ENCODE results near the gene THRA.

THRA gene

DNA sequence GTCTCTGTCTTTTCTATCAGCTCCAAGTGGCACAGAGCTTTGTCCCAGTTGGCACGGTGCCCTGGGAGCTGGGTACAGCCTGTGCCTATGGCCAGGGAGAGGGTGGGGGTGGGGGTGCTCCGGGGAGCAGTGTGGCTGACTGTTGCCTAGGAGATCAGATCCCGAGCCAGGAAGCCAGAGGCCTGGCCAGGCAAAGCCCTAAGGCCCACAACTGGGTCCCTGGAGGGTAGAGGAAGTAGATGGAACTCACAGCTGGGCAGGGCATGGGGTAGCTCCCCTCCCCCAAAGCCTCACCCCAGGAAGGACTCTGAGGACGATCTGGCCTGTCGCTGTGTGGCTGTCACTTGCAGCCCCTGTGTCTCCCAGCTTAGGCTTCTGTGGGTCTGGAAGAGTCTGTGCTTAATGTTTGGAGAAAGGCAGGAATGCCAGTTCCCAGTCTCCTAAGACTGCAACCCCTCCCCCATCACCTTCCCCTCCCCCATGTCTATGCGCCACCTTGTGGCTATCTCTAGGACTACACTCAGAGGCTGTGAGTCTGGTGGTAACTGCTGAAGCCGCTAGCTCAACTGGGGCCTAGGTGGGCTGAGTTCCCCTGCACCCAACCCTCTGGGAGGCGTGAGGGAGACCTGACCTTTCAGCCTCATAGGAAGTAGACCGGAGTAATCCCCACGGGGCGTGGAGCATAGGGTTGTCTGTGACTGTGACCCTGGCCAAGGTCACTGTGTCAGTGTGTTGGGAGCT lies 12.6 kb downstream of the THRA start:
- H3K9ac ChIP-seq = peak overlapping the region; percentile 46 to 85 (median 69); a peak in 21 of 22 replicates
- H3K27ac ChIP-seq = peak overlapping the region; percentile 64 to 93 (median 86); a peak in 21 of 22 replicates
- H3K36me3 ChIP-seq = peaks cover 4 to 41% (median 31%) of the 10 kb centered on the region in 11 experiments; a peak in 16 of 22 replicates
- no peaks in the 10 kb centered on the region for H3K27me3 ChIP-seq
- TF ChIP-seq Cebpa-rat (IDR thresholded peaks at IDR 0.05) = no peak
- H3K4me2 ChIP-seq = peak overlapping the region; percentile 78 to 99 (median 97)
- H4K20me1 ChIP-seq = no peaks in the 10 kb centered on the region
- H3K4me3 ChIP-seq = peak overlapping the region in 7 of 10 experiments; percentile 9 to 49 (median 38); a peak in 11 of 20 replicates
- H3K9me3 ChIP-seq (replicated peaks in 1 of 11) = no peaks in the 10 kb centered on the region
- peaks cover 71 to 81% (median 79%) of the 10 kb centered on the region in 10 experiments for H3K4me1 ChIP-seq

DNA sequence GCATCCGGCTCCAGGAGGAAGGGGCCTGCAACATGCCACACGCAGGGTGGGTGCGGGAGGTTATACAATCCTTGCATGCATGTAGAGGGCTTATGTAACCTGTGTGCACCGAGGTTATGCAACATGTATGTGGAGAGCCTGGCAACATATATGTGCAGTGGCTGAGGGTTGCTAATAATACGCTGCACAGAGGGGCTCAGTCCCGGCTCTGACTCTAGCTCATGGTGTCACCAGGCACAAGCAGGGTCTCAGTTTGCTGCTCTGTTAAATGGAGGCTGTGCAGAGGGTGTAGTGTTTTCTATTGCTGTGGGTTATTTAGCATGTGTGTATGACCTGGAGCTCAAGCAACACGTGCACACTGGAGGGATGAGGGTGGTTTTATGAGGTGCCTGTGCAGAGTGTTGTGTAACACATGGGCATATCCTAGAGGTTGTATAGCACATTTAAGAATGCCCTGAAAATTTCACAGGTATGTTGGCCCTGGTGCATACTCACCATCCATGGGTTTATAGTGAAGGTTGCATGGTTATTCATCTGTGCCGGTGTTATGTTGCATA lies 13.3 kb downstream of the THRA start:
- H3K4me1 ChIP-seq = peaks cover 64 to 74% (median 72%) of the 10 kb centered on the region in 10 experiments
- no peaks in the 10 kb centered on the region for H3K9me3 ChIP-seq (replicated peaks in 1 of 11)
- H3K27me3 ChIP-seq = no peaks in the 10 kb centered on the region
- no peaks in the 10 kb centered on the region for H4K20me1 ChIP-seq
- peak overlapping the region in 7 of 10 experiments; percentile 9 to 49 (median 22); a peak in 10 of 20 replicates for H3K4me3 ChIP-seq
- no peak for TF ChIP-seq Cebpa-rat (IDR thresholded peaks at IDR 0.05)
- H3K36me3 ChIP-seq = peaks cover 4 to 48% (median 36%) of the 10 kb centered on the region in 11 experiments; a peak in 16 of 22 replicates
- peak overlapping the region; percentile 46 to 85 (median 69); a peak in 21 of 22 replicates for H3K9ac ChIP-seq
- peak overlapping the region; percentile 78 to 99 (median 97) for H3K4me2 ChIP-seq
- H3K27ac ChIP-seq = peak overlapping the region; percentile 64 to 93 (median 86); a peak in 21 of 22 replicates

DNA sequence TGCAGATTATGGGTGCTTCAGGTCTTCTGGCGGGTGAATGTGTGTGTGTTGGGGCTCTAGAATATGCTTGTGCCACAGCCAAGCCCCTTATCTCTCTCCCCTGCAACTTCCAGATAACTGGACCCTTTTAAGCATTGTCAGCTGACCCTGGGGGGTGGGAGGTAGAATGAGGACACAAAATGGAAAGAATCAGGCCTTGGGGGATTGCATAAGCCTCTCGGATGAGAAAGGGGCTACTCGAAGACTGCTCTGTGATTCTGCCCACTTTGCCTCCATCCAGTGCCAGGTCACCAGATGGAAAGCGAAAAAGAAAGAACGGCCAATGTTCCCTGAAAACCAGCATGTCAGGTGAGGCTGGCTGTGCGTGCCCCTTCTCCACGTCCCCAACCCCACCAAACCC lies 13.8 kb downstream of the THRA start:
- H3K27ac ChIP-seq = peak overlapping the region in 8 of 11 experiments; percentile 43 to 93 (median 86); a peak in 17 of 22 replicates
- H4K20me1 ChIP-seq = no peaks in the 10 kb centered on the region
- peak overlapping the region; percentile 78 to 99 (median 97) for H3K4me2 ChIP-seq
- H3K4me1 ChIP-seq = peaks cover 58 to 68% (median 66%) of the 10 kb centered on the region in 10 experiments
- H3K36me3 ChIP-seq = peaks cover 4 to 52% (median 37%) of the 10 kb centered on the region in 11 experiments; a peak in 16 of 22 replicates
- no peak overlapping the region for H3K4me3 ChIP-seq
- TF ChIP-seq Cebpa-rat (IDR thresholded peaks at IDR 0.05) = no peak
- H3K9me3 ChIP-seq (replicated peaks in 1 of 11) = no peaks in the 10 kb centered on the region
- H3K9ac ChIP-seq = peak overlapping the region; percentile 8 to 85 (median 68); a peak in 17 of 22 replicates
- H3K27me3 ChIP-seq = no peaks in the 10 kb centered on the region

DNA sequence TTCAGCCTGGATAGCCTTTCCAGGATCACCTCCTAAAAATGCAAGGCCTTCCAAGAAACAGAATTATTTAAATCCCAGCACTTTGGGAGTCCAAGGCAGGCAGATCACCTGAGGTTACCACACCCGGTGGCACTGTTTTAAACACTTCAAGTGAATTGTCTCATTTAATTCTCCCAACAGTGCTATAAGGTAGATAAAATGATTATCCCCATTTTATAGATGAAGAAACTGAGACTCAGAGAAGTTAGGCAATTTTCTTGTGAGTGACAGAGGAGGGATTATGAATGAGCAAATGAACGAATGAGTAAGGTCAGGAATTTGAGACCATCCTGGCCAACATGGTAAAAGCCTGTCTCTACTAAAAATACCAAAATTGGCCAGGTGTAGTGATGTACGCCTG lies 16.8 kb downstream of the THRA start:
- Histone ChIP-seq H3K9ac (no peak overlapping the region), H3K27me3 (no peaks in the 10 kb centered on the region), H3K4me3 (no peak overlapping the region), H3K4me2 (no peak overlapping the region), H3K9me3 (replicated peaks in 1 of 11) (no peaks in the 10 kb centered on the region), H3K36me3 (peaks cover 13 to 67% (median 51%) of the 10 kb centered on the region in 11 experiments), H3K27ac (no peak overlapping the region), H4K20me1 (no peaks in the 10 kb centered on the region), H3K4me1 (peaks cover 29 to 39% (median 37%) of the 10 kb centered on the region in 10 experiments)
- no peak for TF ChIP-seq Cebpa-rat (IDR thresholded peaks at IDR 0.05)

DNA sequence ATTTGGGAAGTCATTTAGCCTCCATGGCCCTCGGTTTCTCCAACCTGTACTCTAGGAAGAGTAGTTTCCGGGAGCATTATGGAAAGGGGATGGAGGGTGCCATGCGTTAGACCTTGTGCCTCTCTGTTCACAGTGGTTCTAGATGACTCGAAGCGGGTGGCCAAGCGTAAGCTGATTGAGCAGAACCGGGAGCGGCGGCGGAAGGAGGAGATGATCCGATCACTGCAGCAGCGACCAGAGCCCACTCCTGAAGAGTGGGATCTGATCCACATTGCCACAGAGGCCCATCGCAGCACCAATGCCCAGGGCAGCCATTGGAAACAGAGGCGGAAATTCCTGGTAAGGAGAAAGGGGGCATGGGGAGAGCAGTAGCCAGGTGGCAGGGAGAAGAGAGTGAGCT lies 21.7 kb downstream of the THRA start:
- no peak for TF ChIP-seq Cebpa-rat (IDR thresholded peaks at IDR 0.05)
- Histone ChIP-seq H3K9ac (peak overlapping the region in 1 of 11 experiments; percentile 1; a peak in 3 of 22 replicates), H4K20me1 (no peaks in the 10 kb centered on the region), H3K4me1 (peaks cover 6 to 11% (median 6%) of the 10 kb centered on the region in 10 experiments), H3K27me3 (no peaks in the 10 kb centered on the region), H3K27ac (no peak overlapping the region), H3K36me3 (peaks cover 37 to 78% (median 66%) of the 10 kb centered on the region in 11 experiments), H3K9me3 (replicated peaks in 1 of 11) (no peaks in the 10 kb centered on the region), H3K4me3 (no peak overlapping the region), H3K4me2 (no peak overlapping the region)

DNA sequence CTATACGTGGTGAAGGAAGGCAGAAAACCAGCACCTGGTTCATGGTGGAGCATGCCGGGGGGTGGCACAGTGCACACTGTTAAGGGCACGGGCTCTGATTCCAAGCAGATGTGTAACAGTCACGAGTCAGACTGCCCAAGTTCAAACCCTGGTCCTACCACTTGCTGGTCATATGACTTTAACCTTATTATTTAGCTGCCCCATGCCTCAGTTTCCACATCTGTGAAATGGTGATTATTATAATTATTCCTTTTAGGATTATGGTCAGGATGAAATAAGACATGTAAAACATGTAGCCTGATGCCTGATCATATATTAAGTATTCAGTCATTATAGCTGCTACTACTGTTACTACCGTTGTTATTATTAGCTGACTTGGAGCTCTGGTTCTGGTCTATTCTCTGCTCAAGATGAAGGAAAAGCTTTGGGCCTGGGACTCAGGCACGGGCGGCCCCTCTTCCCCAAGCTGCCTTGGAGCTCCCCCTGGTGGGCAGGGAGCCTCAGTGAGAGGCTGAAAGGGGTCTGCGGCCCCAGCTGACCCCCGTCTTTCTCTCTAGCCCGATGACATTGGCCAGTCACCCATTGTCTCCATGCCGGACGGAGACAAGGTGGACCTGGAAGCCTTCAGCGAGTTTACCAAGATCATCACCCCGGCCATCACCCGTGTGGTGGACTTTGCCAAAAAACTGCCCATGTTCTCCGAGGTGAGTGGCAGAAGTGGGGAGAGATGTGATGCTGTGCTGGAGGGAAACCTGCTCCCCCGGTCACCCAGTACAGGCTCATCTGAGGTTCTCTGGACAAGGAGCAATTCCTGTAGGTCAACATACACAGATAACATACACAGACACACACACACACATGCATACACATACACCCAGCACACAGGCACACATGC lies 23.6 kb downstream of the THRA start:
- Histone ChIP-seq H3K27me3 (no peaks in the 10 kb centered on the region), H3K4me3 (no peak overlapping the region), H3K27ac (peak overlapping the region in 1 of 11 experiments; percentile 26; a peak in 1 of 22 replicates), H3K4me2 (0 out of 22 replicates have a peak overlapping the region, but pooled peaks of 1 of the 11 experiments have one; percentile 9), H4K20me1 (no peaks in the 10 kb centered on the region), H3K4me1 (peaks cover 25 to 30% (median 25%) of the 10 kb centered on the region in 10 experiments), H3K36me3 (peaks cover 37 to 66% (median 56%) of the 10 kb centered on the region in 11 experiments), H3K9ac (no peak overlapping the region; a peak in 1 of 22 replicates), H3K9me3 (replicated peaks in 1 of 11) (no peaks in the 10 kb centered on the region)
- no peak for TF ChIP-seq Cebpa-rat (IDR thresholded peaks at IDR 0.05)

DNA sequence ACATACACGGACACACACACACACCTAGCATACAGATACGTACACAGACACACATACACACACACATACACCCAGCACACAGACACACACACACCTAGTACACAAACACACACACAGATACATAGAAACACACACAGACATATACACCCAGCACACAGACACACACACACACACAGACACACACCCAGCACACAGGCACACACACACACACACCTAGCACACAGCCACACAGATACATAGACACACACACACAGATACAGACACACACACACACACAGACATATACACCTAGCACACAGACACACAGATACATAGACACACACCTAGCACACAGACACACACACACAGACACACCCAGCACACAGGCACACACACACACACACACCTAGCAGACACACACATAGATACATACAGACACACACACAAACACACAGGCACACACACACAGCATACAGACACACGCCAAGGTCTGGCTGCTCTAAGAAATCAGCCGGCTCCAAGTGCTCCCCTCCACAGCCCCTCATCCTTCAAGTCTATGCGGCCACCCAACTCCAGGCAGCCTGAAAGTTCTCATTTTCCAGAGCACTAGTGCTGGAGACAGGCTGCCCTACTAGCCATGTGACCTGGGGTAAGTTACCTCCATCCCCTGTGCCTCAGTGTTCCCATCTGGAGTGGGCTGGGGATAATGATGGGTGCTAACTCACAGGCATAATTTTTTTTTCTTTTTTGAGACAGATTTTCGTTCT lies 24.5 kb downstream of the THRA start:
- Histone ChIP-seq H4K20me1 (no peaks in the 10 kb centered on the region), H3K27me3 (no peaks in the 10 kb centered on the region), H3K9ac (0 out of 22 replicates have a peak overlapping the region, but pooled peaks of 1 of the 11 experiments have one; percentile 14), H3K27ac (peak overlapping the region in 1 of 11 experiments; percentile 18; a peak in 1 of 22 replicates), H3K4me2 (no peak overlapping the region), H3K36me3 (peaks cover 37 to 66% (median 55%) of the 10 kb centered on the region in 11 experiments), H3K4me3 (no peak overlapping the region), H3K9me3 (replicated peaks in 1 of 11) (no peaks in the 10 kb centered on the region), H3K4me1 (peaks cover 33 to 39% (median 34%) of the 10 kb centered on the region in 10 experiments)
- no peak for TF ChIP-seq Cebpa-rat (IDR thresholded peaks at IDR 0.05)

All from BLaER1 treated with 17β-estradiol and CSF1 and Interleukin-3, amounts not matched to agents 10 nM and 100 nM (cell line).